HepG2 (cell line): ENCODE measurements around the gene SLC10A2. TPM values are rescaled to one million over a fixed set of nuclear protein-coding genes. Genes with fewer than 3 reads are reported as not detected.

Experiments used
- ATAC-seq: fragments of 200-7000 bp; cut with Tn5 transposase; 3 replicates; pipeline ENCODE4 v1.9.1; 2020; ENCODE audit warnings: mild to moderate bottlenecking, moderate library complexity
- BruUV-seq: library from RNA; stranded (reverse); fragments of 400-500 nt; replicated peaks from 2 replicates; lab custom pipeline; 2021; lab: Mats Ljungman, UMichigan
- CTCF ChIA-PET: fragments of 300-600 bp; formaldehyde crosslinking; extraction: SDS; loops from one replicate; lab custom pipeline; 2021; ENCODE audit warnings: low total read pairs, inconsistent platforms, low intra/inter-chr PET ratio; lab: Yijun Ruan, JAX
- POLR2A ChIA-PET: fragments of 350-600 bp; sonication (Branson Sonifier 250); formaldehyde crosslinking; loops from one replicate; lab custom pipeline; 2020; ENCODE audit warnings: antibody characterized with exemption, inconsistent platforms; lab: Yijun Ruan, JAX
- DNase-seq: peaks from one replicate; pipeline ENCODE4 v3.0.0-alpha.2; 2015; ENCODE audit warnings: low spot score
- FAIRE-seq: peaks from 3 replicates; lab custom pipeline; 2011; peaks lifted over from hg19 to GRCh38; lab: Jason Lieb, UNC
- H2AFZ ChIP-seq: one replicate; pipeline ENCODE4 v1.6.1; 2011; ENCODE audit warnings: low read length, inconsistent platforms
- H3K27ac ChIP-seq: fragments of 300-600 bp; 3 replicates; pipeline ENCODE4 v1.8.0; 2011; ENCODE audit warnings: mixed run types, mild to moderate bottlenecking, mixed read lengths, low read length, inconsistent platforms; ENCODE audit not compliant: insufficient read depth; ENCODE audit errors: extremely low read length
- H3K27me3 ChIP-seq, 2 experiments: fragments of 200-600 bp in 1 of 2; 2 replicates in 1 of 2; 3 replicates in 1 of 2; pipeline versions ENCODE4 v1.6.0 to v1.8.0; 2011; ENCODE audit warnings: low read length in 2 of 2, mild to moderate bottlenecking in 2 of 2, moderate library complexity in 2 of 2, inconsistent platforms in 1 of 2; ENCODE audit not compliant: insufficient read depth in 2 of 2, control insufficient read depth in 1 of 2
- H3K36me3 ChIP-seq, 2 experiments: fragments of 200-600 bp in 1 of 2; replicated peaks in 1 of 2; 2 replicates in 1 of 2; 3 replicates in 1 of 2; pipeline versions ENCODE4 v1.5.1 to v1.8.0; 2011; ENCODE audit warnings: low read length in 2 of 2, inconsistent platforms in 1 of 2; ENCODE audit not compliant: insufficient read depth in 2 of 2, control insufficient read depth in 1 of 2
- H3K4me1 ChIP-seq: 2 replicates; pipeline ENCODE4 v1.5.1; 2012; ENCODE audit warnings: low read length, inconsistent platforms; ENCODE audit not compliant: insufficient read depth
- H3K4me2 ChIP-seq: 2 replicates; pipeline ENCODE4 v1.6.0; 2011; ENCODE audit warnings: low read depth, low read length, inconsistent platforms
- H3K4me3 ChIP-seq, 3 experiments: fragments of 200-600 bp in 1 of 3; sonication (generic), shearing (Covaris generic) in 1 of 3; replicated peaks in 1 of 3; 2 replicates each; pipeline ENCODE4 v1.5.1; 2011 to 2016; ENCODE audit warnings: low read length in 3 of 3, inconsistent platforms in 2 of 3, low read depth in 2 of 3, mild to moderate bottlenecking in 2 of 3, control low read depth in 1 of 3, mixed read lengths in 1 of 3; ENCODE audit not compliant: insufficient read depth in 1 of 3
- H3K79me2 ChIP-seq: one replicate; pipeline ENCODE4 v1.6.1; 2011; ENCODE audit warnings: low read length, inconsistent platforms; ENCODE audit not compliant: insufficient read depth
- H3K9ac ChIP-seq: 2 replicates; pipeline ENCODE4 v1.6.0; 2011; ENCODE audit warnings: mild to moderate bottlenecking, low read depth, low read length, inconsistent platforms; ENCODE audit not compliant: insufficient read depth
- H3K9me3 ChIP-seq: 2 replicates; pipeline ENCODE4 v1.5.1; 2012; ENCODE audit warnings: mild to moderate bottlenecking, low read length
- H4K20me1 ChIP-seq: 2 replicates; pipeline ENCODE4 v1.6.0; 2011; ENCODE audit warnings: inconsistent platforms, mild to moderate bottlenecking, low read length, moderate library complexity; ENCODE audit not compliant: insufficient read depth
- AGO1 ChIP-seq: fragments of 200-400 bp; formaldehyde crosslinking; IDR thresholded peaks from 2 replicates; pipeline ENCODE4 v1.6.1; 2017; ENCODE audit warnings: mild to moderate bottlenecking, low read depth, low read length, moderate library complexity; ENCODE audit not compliant: poor library complexity, severe bottlenecking
- CEBPB ChIP-seq: IDR thresholded peaks from 2 replicates; pipeline ENCODE4 v1.6.1; 2011; ENCODE audit warnings: low read depth, low read length, improper control_type of control experiment, borderline replicate concordance
- MATR3 ChIP-seq: sonication (generic); formaldehyde crosslinking; IDR thresholded peaks from 2 replicates; pipeline ENCODE4 v1.4.0; 2020; ENCODE audit warnings: missing genetic modification reagents
- NKX3-1 ChIP-seq: sonication (generic); formaldehyde crosslinking; IDR thresholded peaks from 2 replicates; pipeline ENCODE4 v1.5.0; 2020; ENCODE audit warnings: missing genetic modification reagents
- SIX1 ChIP-seq: sonication (generic); formaldehyde crosslinking; IDR thresholded peaks from 2 replicates; pipeline ENCODE4 v1.4.0; 2020; ENCODE audit warnings: missing genetic modification reagents, borderline replicate concordance
- THAP7 ChIP-seq: sonication (generic); formaldehyde crosslinking; IDR thresholded peaks from 2 replicates; pipeline ENCODE4 v1.8.1; 2023; ENCODE audit warnings: mild to moderate bottlenecking, missing genetic modification reagents
- ZFP62 ChIP-seq: sonication (generic); formaldehyde crosslinking; IDR thresholded peaks from 2 replicates; pipeline ENCODE4 v1.4.0; 2020; ENCODE audit warnings: missing genetic modification reagents
- ZNF350 ChIP-seq: sonication (generic); formaldehyde crosslinking; IDR thresholded peaks from 2 replicates; pipeline ENCODE4 v1.4.0; 2020; ENCODE audit warnings: mild to moderate bottlenecking, low read depth, missing genetic modification reagents, borderline replicate concordance
- ZNF383 ChIP-seq: sonication (generic); formaldehyde crosslinking; IDR thresholded peaks from 2 replicates; pipeline ENCODE4 v1.4.0; 2020; ENCODE audit warnings: missing genetic modification reagents, mild to moderate bottlenecking, borderline replicate concordance
- ZNF703 ChIP-seq: sonication (generic); formaldehyde crosslinking; IDR thresholded peaks from 2 replicates; pipeline ENCODE4 v1.5.1; 2020; ENCODE audit warnings: missing genetic modification reagents, mild to moderate bottlenecking, moderate library complexity, borderline replicate concordance
- ZNF839 ChIP-seq: sonication (generic); formaldehyde crosslinking; IDR thresholded peaks from 2 replicates; pipeline ENCODE4 v1.4.0; 2020; ENCODE audit warnings: missing genetic modification reagents, mild to moderate bottlenecking, borderline replicate concordance
- WGBS: methylation state at CpG from one replicate; pipeline ENCODE4 v1.1.6; 2017; ENCODE audit warnings: low lambda C conversion rate; 5-methylcytosine and 5-hydroxymethylcytosine counted together
- in situ Hi-C: cut with HindIII; loops from 2 replicates; pipeline ENCODE4 v1.10.0; 2017; ENCODE audit warnings: low pct_unique_long_range_greater_than_20kb; ENCODE audit not compliant: extremely low pct_ligation_motif_present
- intact Hi-C: fragments of 100-400 bp; cut with micrococcal nuclease; formaldehyde crosslinking; loops from one replicate; pipeline ENCODE4 v1.10.0; 2022; ENCODE audit not compliant: unreplicated experiment
- polyA plus RNA-seq, 8 experiments: library from polyadenylated mRNA; depleted of rRNA in 3 of 8; stranded (reverse) in 7 of 8; unstranded in 1 of 8; fragments of >200 nt; fragmentation: Illumina TruSeq in 4 of 8; extraction: Trizol in 4 of 8; gene quantifications; 2 replicates each; pipeline versions ENCODE4 v1.2.1 to v1.2.3, GENCODE V29; 2011 to 2016; ENCODE audit warnings: low read depth in 4 of 8, missing spikeins in 1 of 8, mixed read lengths in 1 of 8; ENCODE audit not compliant: insufficient read depth in 1 of 8
- total RNA-seq, 5 experiments: library from RNA; depleted of rRNA; stranded (reverse); fragments of >200 nt; fragmentation: Illumina TruSeq; extraction: Trizol; gene quantifications; 2 replicates each; pipeline ENCODE4 v1.2.3, GENCODE V29; 2016; ENCODE audit warnings: low read depth in 1 of 5
- TF ChIP-seq, protein P1 (sequence below): IDR thresholded peaks from 2 replicates; pipeline ENCODE4 v1.6.1; 2018; ENCODE audit warnings: missing genetic modification reagents
- TF ChIP-seq, protein P2 (sequence below), 2 experiments: sonication (generic) in 1 of 2; formaldehyde crosslinking in 1 of 2; IDR thresholded peaks; 2 replicates each; pipeline versions ENCODE4 v1.4.0 to v1.6.1; 2018 to 2020; ENCODE audit warnings: missing genetic modification reagents in 2 of 2, borderline replicate concordance in 1 of 2, low read depth in 1 of 2, mild to moderate bottlenecking in 1 of 2, missing biosample characterization in 1 of 2
- TF ChIP-seq, protein P3 (sequence below): sonication (generic); formaldehyde crosslinking; IDR thresholded peaks from 2 replicates; pipeline ENCODE4 v1.4.0; 2020; ENCODE audit warnings: mild to moderate bottlenecking, missing genetic modification reagents

SLC10A2 gene
- total and polyA plus RNA-seq, 2 of the 13 experiments (the other 11 are each of a cell fraction or from before 2014, with no cell fraction given) = not detected

- FAIRE-seq (no peak), ATAC-seq (no peak)
- CTCF ChIA-PET = no interaction called here
Observed at GRCh38 chr13:103099722-103100293, 33.6 kb upstream of the SLC10A2 start.

DNA sequence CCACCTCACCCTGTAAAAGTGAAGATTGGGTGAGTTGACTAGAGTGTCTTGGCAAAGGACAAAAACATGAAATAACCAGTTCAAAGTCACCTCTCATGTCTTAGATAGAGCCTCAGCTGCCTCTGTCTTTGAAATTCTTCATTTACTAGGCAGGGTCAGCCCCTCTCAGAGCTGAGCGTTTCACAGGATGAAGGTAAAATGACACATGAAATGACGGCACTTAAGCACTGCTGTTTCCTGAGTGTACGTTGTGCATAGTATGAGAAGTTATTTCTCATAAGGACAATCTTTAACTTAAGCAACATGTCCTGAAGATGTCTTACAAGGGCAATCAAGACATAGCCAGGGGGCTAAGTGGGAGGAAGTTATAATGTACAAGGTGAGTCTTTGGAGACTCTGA is 32.3 kb upstream of the SLC10A2 start:
- BruUV-seq = no TSS peak
- DNase-seq = no peak
- TF ChIP-seq ZNF383 (CRISPR knock-in tag) (no peak), AGO1 (no peak), CEBPB (no peak), NKX3-1 (CRISPR knock-in tag) (no peak), ZNF350 (CRISPR knock-in tag) (no peak), ZFP62 (CRISPR knock-in tag) (no peak)
- TF ChIP-seq, protein P1, sequence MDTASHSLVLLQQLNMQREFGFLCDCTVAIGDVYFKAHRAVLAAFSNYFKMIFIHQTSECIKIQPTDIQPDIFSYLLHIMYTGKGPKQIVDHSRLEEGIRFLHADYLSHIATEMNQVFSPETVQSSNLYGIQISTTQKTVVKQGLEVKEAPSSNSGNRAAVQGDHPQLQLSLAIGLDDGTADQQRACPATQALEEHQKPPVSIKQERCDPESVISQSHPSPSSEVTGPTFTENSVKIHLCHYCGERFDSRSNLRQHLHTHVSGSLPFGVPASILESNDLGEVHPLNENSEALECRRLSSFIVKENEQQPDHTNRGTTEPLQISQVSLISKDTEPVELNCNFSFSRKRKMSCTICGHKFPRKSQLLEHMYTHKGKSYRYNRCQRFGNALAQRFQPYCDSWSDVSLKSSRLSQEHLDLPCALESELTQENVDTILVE (CRISPR knock-in tag) = no peak
- TF ChIP-seq, protein P2, sequence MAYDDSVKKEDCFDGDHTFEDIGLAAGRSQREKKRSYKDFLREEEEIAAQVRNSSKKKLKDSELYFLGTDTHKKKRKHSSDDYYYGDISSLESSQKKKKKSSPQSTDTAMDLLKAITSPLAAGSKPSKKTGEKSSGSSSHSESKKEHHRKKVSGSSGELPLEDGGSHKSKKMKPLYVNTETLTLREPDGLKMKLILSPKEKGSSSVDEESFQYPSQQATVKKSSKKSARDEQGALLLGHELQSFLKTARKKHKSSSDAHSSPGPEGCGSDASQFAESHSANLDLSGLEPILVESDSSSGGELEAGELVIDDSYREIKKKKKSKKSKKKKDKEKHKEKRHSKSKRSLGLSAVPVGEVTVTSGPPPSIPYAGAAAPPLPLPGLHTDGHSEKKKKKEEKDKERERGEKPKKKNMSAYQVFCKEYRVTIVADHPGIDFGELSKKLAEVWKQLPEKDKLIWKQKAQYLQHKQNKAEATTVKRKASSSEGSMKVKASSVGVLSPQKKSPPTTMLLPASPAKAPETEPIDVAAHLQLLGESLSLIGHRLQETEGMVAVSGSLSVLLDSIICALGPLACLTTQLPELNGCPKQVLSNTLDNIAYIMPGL (CRISPR knock-in tag; IDR thresholded peaks at IDR 0.05; ENCODE audit: borderline replicate concordance in 1 of 2, low read depth in 1 of 2) = no peak
- TF ChIP-seq, protein P3, sequence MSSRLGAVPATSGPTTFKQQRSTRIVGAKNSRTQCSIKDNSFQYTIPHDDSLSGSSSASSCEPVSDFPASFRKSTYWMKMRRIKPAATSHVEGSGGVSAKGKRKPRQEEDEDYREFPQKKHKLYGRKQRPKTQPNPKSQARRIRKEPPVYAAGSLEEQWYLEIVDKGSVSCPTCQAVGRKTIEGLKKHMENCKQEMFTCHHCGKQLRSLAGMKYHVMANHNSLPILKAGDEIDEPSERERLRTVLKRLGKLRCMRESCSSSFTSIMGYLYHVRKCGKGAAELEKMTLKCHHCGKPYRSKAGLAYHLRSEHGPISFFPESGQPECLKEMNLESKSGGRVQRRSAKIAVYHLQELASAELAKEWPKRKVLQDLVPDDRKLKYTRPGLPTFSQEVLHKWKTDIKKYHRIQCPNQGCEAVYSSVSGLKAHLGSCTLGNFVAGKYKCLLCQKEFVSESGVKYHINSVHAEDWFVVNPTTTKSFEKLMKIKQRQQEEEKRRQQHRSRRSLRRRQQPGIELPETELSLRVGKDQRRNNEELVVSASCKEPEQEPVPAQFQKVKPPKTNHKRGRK (CRISPR knock-in tag) = no peak
- Histone ChIP-seq H2AFZ (no peak overlapping the region), H3K9me3 (peaks cover 7% of the 10 kb centered on the region), H3K27ac (no peak overlapping the region), H3K9ac (no peak overlapping the region), H3K79me2 (no peaks in the 10 kb centered on the region), H3K4me3 (no peak overlapping the region), H3K4me1 (no peaks in the 10 kb centered on the region), H3K27me3 (no peaks in the 10 kb centered on the region), H3K36me3 (no peaks in the 10 kb centered on the region), H4K20me1 (no peaks in the 10 kb centered on the region), H3K4me2 (no peak overlapping the region)
- ChIA-PET CTCF (no interaction called here), POLR2A (no interaction called here)
- no peak for FAIRE-seq
- intact Hi-C loops = no loop called here
- in situ Hi-C loops = no loop called here
- WGBS = 2% methylated on average over 3 of the region's 3 CpGs
- no peak for ATAC-seq

More at GRCh38 chr13:103099722-103100293, 33.6 kb upstream of the SLC10A2 start:
- H3K4me3 ChIP-seq = no peak overlapping the region
- no peaks in the 10 kb centered on the region for H4K20me1 ChIP-seq
- in situ Hi-C loops (no loop called here), intact Hi-C loops (no loop called here)
- no peak for TF ChIP-seq ZNF839 (CRISPR knock-in tag)
- no peak for TF ChIP-seq SIX1 (CRISPR knock-in tag)
- TF ChIP-seq THAP7 (CRISPR knock-in tag) = no peak
- TF ChIP-seq ZNF703 (CRISPR knock-in tag) = no peak
- TF ChIP-seq MATR3 = no peak
- no TSS peak for BruUV-seq
- H2AFZ ChIP-seq = no peak overlapping the region
- no peak overlapping the region for H3K4me2 ChIP-seq
- no peaks in the 10 kb centered on the region for H3K36me3 ChIP-seq
- no peaks in the 10 kb centered on the region for H3K9me3 ChIP-seq
- no peaks in the 10 kb centered on the region for H3K79me2 ChIP-seq
- 0% methylated on average over 5 of the region's 5 CpGs for WGBS
- no peaks in the 10 kb centered on the region for H3K27me3 ChIP-seq
- no peak overlapping the region for H3K27ac ChIP-seq
- H3K9ac ChIP-seq = no peak overlapping the region
- POLR2A ChIA-PET = no interaction called here
- no peak for DNase-seq
- no peaks in the 10 kb centered on the region for H3K4me1 ChIP-seq
